HG03521 (cell line): Measurements from ENCODE around the gene SCPEP1.
"Not testable (repeated sequence)": the region's sequence is repeated elsewhere in the genome, so short reads cannot be mapped to it uniquely, and the experiment has no call there.

Source experiments
- ATAC-seq: cut with Tn5 transposase; IDR thresholded peaks from one replicate; pipeline ENCODE4 v1.9.1; 2021; ENCODE audit warnings: mild to moderate bottlenecking, moderate library complexity; ENCODE audit not compliant: unreplicated experiment

The SCPEP1 gene

GRCh38 chr17:56977673-56978395 lies at the start of gene SCPEP1:
Gene SCPEP1, plus strand, starts transcription at chr17:56978131. Its CDS starts 29 bp downstream, at chr17:56978160.
- peak; percentile 72 for ATAC-seq

DNA sequence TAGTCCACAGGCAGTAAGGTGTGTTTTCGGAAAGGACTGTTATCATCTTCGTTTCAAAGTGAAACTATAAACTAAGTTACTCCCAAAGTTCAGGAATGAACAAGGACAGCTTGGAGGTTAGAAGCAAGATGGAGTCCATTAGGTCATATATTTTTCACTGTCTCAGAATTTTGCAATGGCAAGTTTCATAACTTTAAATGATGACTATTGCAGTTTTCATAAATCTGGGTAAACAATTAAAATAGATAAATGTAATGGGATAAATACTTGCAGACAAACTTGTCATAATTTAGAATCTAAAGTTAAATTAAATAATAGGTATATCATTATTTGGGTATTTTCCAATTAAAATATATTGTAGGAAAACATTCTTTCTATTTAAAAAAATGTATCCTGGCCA lies 49.3 kb upstream of the SCPEP1 start:
- ATAC-seq = no peak

DNA sequence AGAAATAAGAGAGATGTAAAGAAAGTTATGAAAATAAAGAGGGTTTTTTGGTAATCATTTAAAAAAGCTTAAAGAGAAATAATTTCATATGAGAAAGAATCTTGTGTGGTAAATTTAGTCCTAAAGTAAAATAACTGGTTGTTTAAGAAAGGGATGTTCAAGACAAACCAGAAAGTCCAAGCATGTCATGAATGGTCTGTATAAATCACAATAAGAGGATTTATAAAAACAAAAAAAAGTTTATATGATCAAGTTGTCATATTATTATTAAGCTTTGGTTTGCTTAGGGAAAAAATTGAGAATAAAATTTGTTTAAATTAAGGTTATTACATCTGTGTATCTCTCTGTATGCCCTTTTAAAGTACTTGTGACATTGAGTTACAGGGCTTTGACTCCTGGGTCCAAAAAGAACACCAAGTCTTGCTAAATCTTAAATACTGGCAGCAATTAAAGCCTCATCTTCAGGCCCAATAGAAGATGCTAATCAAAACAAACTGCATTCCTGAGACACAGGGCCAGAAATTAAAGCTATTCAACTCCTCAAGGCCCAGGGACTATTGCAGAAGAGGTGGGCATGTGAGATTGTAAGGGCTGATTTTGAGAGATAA lies 48.5 kb upstream of the SCPEP1 start:
- ATAC-seq = no peak

GRCh38 chr17:56930739-56931337 lies 47.1 kb upstream of the SCPEP1 start:
- no peak for ATAC-seq

DNA sequence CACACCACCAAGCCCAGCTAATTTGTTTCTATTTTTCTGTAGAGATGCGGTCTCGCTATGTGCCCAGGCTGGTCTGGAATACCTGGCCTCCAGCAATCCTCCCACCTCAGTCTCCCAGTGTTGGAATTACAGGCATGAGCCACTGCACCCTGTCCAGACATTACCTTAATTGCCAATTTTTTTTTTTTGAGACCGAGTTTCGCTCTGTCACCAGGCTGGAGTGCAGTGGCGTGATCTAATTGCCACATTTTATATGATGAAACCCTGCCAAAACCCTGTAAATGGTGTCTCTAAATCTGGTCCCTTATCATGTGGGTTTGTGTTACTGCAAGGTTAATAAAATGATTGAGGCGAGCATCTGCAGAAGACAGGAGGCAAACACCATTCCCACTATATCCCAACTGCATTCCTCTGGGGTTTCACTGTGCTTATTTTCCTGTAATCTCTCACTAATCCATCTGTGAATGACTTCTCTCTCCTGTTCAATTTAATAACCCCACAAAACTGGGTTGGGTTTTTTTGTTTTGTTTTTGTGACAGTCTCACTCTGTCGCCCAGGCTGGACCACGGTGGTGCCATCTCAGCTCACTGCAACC lies 44.7 kb upstream of the SCPEP1 start:
- ATAC-seq = no peak

- ATAC-seq = no peak
Measured at GRCh38 chr17:56933868-56934267, 44.1 kb upstream of the SCPEP1 start.

DNA sequence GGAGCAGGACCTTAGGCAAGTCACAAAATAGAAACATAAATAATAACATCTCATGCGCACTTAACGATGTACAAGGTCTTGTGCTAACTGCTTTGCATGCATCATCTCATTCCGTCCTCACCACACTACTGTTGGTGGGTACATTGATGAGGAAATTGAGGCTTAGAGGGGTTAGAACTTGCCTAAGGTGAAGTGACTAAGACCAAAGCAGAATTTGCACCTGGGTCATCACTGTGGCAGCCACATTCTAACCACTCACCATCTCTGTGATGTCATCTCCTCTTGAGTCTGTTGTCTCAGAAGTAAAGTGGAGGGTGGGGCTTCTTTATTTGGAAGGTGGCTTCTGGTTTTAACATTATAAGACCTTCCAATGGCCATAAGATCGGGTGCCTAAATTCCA lies 43.7 kb upstream of the SCPEP1 start:
- ATAC-seq = no peak

DNA sequence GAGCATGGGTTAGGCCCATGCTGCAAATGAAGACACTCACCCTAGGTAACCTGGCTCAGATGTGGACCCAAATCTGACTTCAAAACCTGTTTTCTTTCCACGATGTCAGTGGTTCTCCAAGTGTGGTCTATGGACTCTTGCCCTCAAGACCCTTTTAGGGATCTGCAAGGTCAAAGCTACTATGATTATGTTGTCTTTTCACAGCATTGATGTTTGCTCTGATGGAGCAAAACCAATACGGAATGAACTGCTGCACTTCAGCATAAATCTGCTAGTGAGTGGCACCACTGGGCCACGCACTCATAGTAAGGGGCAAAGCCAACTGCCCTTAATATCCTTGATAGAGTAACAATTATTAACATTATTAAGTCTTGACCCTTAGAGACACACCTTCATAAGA lies 42.5 kb upstream of the SCPEP1 start:
- no peak for ATAC-seq

DNA sequence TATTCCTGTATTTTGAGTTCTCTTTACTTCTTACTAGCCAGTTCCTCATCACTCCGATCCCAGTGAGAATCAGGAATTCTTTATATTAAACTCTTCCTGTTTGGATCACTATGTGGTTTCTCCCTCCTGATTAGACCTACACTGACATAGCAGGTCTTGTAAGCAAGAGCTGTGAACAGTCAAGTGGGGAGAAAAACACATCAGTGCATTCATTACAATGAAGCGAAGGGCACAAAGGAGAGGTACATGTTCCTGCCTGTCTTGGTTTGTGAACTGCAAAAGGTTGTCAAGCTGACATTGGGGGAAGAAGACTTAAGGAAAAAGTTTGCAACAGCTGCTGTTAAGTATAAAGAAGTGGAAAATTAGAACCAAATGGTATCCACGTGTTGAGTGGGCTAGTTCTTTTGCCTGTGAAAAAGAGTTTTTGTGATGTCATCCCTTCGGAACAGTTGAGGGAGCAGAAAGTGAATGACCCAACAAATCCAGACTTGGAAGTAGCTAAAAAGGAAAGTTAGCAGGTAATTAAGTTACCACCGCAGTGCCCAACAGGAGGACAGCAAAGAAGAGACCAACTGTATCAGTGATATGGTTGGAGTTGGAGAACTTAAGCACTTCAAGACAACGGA lies 41.1 kb upstream of the SCPEP1 start:
- ATAC-seq = no peak

GRCh38 chr17:56937687-56938086 lies 40.2 kb upstream of the SCPEP1 start:
- ATAC-seq = no peak

DNA sequence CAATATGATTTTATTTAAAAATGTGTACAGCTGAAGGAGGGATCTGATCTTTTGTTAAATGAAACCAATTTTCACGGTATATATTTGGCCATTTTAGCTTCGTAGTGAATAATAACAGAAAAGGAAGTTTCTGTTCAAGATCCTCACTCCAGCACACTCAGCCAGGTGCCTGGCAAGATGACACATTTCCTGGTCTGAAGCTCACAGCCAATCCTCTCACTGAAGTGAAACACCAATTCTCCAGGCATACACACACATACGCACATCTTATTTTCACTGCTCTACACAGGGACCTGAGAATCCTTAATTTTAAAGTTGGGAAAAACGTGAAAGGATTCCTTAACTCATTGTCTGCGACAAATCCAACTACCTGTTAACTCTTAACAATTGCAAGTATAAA lies 39.7 kb upstream of the SCPEP1 start:
- ATAC-seq = not testable (repeated sequence)

GRCh38 chr17:56939869-56940484 lies 38.0 kb upstream of the SCPEP1 start:
- no peak for ATAC-seq

DNA sequence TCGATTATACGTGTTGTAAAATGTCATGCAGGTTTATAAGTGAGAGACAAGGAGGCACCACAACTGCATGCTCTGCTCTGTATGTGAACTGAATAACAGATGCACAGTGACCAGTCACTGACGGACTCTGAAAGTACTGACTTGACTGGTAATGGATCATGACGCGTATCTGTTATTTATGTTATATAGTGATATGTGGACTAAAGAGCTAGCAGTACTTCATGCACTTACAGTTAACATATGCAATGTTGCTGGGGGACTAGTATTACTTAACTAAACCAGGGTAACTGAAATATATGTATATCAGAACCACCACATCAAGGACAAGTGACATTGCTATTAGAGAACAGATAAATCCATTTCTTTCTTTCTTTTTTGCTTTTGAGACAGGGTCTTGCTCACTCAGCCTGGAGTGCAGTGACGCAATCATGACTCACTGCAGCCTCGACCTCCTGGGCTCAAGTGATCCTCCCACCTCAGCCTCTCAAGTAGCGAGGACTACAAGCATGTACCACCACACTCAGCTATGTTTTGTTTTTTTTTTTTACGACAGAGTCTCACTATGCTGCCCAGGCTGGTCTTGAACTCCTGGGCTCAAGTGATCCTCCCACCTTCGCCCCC lies 34.3 kb upstream of the SCPEP1 start:
- no peak for ATAC-seq

GRCh38 chr17:56945938-56946505 lies 31.9 kb upstream of the SCPEP1 start:
- no peak for ATAC-seq

DNA sequence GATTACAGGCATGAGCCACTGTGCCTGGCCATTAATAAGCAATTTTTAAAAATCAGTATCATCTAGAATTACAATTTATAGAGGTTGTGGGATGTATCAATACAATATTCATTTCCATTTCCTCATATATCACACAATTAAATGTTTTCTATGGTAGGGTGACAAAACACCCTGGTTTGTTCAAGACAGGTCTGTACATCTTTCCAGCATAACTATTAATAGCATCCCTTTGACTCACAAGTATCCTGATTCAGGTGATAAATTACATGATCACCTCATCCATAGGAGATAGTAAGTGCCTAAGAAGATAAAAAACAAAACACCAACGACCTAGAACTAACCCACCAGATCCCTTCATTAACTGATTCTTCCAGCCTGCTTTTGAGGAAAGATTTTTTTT lies 30.2 kb upstream of the SCPEP1 start:
- ATAC-seq = no peak

DNA sequence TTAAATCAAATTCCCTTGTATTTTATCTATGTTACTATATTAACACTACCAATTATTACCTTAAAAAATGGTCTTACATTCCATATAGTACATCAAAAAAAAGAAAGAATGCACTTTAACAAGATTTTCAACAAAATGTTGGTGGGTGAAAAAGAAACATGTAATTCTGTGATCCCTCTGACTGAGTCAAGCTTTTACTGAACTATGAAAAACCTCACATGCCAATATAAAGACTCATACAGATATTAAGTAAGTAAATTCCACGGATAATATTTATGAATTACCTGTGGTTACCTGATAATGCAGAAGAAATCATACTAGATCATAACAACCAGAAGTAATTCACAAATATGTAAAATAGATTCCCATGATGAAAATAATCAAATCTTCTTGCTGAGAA lies 29.4 kb upstream of the SCPEP1 start:
- no peak for ATAC-seq

- ATAC-seq = no peak
Measured at GRCh38 chr17:56949595-56949994, 28.3 kb upstream of the SCPEP1 start.

DNA sequence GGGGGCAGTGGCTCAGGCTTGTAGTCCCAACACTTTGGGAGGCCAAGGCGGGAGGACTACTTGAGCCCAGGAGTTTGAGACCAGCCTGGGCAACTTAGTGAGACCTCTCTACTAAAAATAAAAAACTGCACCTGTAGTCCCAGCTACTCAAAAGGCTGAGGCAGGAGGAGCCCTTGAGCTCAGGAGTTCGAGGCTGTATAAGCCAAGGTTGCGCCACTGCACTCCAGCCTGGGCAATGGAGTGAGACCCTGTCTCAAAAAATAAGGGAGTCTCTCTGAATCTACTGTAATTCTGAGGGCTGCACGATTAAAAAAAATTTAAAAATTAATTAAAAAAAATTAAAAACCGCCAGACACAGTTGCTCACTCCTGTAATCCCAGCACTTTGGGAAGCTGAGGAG lies 20.9 kb upstream of the SCPEP1 start:
- no peak for ATAC-seq

DNA sequence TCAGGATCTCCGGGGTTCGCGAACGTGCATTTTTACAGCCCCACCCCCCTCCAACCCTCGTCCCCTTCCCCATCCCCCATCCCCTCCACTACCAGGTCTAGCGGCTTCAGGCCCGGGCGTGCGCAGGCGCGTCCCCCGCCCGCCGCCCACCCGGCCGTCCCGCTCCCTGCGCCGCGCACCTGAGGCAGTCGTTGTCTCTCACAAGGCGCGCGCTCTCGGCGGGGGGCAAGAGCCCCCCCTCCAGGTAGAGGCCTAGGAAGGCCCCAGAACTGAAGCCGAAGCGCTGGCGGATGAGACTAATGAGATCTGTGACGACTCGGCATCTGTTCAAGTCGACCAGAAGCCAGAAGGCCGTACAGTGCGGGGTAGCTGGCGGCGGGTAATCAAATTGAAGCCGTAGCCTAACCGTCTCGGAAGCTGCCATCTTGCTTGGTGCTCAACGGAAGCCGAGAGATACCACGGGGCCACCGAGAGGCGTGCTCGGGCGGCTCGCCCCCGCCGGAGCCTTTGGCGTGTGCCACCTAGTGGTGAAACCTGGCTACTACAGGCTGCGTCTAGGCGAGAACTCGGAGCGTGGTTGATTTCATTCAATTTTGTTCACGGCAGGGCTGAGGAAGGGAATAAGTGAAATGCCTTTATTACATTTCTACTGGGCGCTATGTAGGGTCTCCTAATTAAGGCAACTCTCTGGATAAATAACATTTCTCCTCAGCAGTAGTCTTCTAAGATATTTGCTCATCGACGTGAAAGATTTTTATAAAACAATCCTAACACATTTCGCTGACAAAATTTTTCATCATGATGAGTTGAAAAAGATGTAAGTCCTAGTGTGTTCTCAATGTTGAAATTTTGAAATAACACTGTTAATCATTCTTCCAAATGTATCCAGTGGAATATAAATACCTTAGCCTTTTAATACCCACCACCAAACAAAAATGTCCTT lies 17.1 kb upstream of the SCPEP1 start, which contains the start of gene COIL:
Gene COIL, minus strand, starts transcription at position 455 of the 943 bp plus-strand sequence. Its CDS starts 31 bp downstream, at position 424.
- ATAC-seq = peak; percentile 96
